B cell (primary cell): ENCODE data around the gene GLB1L2.

ENCODE experiments used
- EZH2 ChIP-seq: IDR thresholded peaks from 2 replicates; pipeline ENCODE4 v1.6.1; 2012; ENCODE audit warnings: borderline replicate concordance, low read depth, mild to moderate bottlenecking, moderate library complexity, low read length; ENCODE audit not compliant: insufficient read depth, poor library complexity, severe bottlenecking
- TF ChIP-seq, protein P1 (sequence below): fragments of 200-600 bp; IDR thresholded peaks from one replicate; pipeline ENCODE4 v1.8.0; 2022; ENCODE audit warnings: antibody characterized with exemption, mild to moderate bottlenecking

GRCh38 chr11:134333312-134333711 is 1.5 kb downstream of the GLB1L2 start:
- TF ChIP-seq, protein P1, sequence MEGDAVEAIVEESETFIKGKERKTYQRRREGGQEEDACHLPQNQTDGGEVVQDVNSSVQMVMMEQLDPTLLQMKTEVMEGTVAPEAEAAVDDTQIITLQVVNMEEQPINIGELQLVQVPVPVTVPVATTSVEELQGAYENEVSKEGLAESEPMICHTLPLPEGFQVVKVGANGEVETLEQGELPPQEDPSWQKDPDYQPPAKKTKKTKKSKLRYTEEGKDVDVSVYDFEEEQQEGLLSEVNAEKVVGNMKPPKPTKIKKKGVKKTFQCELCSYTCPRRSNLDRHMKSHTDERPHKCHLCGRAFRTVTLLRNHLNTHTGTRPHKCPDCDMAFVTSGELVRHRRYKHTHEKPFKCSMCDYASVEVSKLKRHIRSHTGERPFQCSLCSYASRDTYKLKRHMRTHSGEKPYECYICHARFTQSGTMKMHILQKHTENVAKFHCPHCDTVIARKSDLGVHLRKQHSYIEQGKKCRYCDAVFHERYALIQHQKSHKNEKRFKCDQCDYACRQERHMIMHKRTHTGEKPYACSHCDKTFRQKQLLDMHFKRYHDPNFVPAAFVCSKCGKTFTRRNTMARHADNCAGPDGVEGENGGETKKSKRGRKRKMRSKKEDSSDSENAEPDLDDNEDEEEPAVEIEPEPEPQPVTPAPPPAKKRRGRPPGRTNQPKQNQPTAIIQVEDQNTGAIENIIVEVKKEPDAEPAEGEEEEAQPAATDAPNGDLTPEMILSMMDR: no peak
- no peak for TF ChIP-seq EZH2
